HG02938 (cell line): ENCODE results near the gene ENO1.

Experiments used
- ATAC-seq: cut with Tn5 transposase; IDR thresholded peaks from one replicate; pipeline ENCODE4 v1.9.1; 2021; ENCODE audit warnings: mild to moderate bottlenecking, moderate library complexity; ENCODE audit not compliant: unreplicated experiment

ENO1 gene

DNA sequence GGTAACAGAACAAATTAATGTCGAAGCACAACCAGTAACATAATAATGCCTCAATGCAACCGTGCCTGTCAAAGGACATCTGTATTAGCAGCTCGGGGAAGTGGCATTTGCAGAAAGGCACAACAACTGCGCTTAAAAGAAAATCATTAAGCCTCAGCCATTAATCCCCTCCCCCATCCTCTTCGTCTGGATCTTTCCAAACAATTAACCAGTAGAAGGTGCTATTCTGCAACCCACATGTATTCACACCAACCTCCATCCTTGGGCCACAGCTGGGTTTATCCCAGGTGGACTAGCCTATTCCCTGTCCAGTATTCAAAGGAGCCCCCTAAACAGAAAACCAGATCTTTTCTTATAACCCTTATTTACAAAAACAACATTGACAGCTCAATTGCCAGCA lies 63.6 kb downstream of the ENO1 start:
- no peak for ATAC-seq

DNA sequence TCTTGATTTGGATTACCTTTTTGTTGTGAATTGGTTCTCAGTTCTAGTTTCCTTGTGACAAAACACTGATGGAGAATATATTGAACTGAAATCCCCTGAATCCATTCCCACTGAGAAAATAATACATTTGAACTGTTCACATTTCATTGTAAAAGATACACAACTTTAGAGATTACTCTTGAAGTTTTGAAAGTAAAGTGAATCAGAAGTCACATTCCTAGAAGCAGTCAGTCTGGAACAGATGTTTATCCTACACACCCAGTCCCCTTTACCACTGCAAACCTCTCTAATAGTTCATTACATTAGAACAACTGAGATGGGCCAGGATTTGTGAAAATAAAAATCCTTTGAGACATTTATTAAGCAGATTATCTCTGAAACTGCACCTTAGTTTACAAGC lies 64.5 kb downstream of the ENO1 start:
- no peak for ATAC-seq

DNA sequence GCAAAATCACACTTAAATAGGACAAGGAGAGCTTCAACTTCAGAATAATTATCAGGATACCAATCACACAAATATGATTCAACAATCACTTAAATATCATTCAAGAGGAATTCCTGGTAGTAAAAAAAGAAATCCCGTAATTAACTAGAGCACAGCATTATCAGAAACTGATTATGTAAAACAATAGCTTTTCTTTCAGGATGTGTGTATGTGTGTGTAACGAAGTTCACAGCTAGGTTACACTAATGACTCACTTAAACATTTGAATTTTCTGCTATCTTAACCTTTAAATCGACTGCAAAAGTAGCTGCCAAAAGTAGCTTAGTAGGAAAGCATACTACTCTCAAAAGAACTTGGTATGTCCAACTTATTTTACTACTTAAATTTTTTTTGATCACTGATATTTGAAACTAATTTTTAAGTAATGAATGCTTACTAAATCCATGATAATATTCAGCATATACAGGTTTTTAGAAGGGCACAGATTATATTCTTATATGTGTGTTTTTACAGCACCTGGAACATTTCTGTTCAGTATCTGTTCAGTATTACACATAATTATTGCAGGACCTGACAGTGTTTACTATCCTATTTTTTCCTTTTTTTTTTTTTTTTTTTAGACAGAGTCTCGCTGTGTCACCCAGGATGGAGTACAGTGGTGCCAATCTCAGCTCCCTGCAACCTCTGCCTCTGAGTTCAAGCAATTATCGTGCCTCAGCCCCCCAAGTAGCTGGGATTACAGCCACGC lies 65.3 kb downstream of the ENO1 start:
- no peak for ATAC-seq

DNA sequence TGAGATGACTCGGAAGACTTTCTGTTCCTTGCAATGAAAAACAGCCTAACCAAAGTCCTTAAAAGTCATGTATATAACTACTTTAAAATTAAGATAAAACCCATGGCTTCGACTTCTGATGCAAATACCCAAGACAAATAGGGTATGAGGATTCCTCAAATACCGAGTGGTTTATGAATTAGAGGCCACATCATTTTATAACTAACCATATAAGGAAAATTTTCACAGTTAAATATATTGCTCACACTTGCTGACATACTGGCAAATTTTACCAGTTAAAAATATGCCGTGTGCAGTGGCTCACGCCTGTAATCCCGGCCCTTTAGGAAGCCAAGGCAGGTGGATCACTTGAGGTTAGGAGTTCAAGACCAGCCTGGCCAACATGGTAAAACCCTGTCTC lies 66.4 kb downstream of the ENO1 start:
- no peak for ATAC-seq
